Glutamatergic neuron (in vitro differentiated cells): Measurements from ENCODE around the gene ADGRB3. TPM values are rescaled to one million over a fixed set of nuclear protein-coding genes. Genes with fewer than 3 reads are reported as not detected.

ENCODE experiments used
- DNase-seq: peaks from one replicate; pipeline ENCODE4 v3.0.0; 2022
- H3K27ac Mint-ChIP-seq: one replicate; pipeline ENCODE4 v1.8.0; 2020; ENCODE audit warnings: mild to moderate bottlenecking, mixed read lengths, inconsistent platforms; ENCODE audit not compliant: unreplicated experiment
- H3K27me3 Mint-ChIP-seq: one replicate; pipeline ENCODE4 v1.8.0; 2020; ENCODE audit warnings: mild to moderate bottlenecking, moderate library complexity, mixed read lengths, inconsistent platforms; ENCODE audit not compliant: unreplicated experiment
- H3K36me3 Mint-ChIP-seq: one replicate; pipeline ENCODE4 v1.8.0; 2020; ENCODE audit warnings: mild to moderate bottlenecking, mixed read lengths, inconsistent platforms; ENCODE audit not compliant: unreplicated experiment
- H3K4me1 Mint-ChIP-seq: one replicate; pipeline ENCODE4 v1.8.0; 2020; ENCODE audit warnings: mild to moderate bottlenecking, low read depth, mixed read lengths, inconsistent platforms; ENCODE audit not compliant: unreplicated experiment
- H3K4me3 Mint-ChIP-seq: one replicate; pipeline ENCODE4 v1.8.0; 2020; ENCODE audit warnings: mild to moderate bottlenecking, mixed read lengths, inconsistent platforms; ENCODE audit not compliant: unreplicated experiment
- H3K9me3 Mint-ChIP-seq: one replicate; pipeline ENCODE4 v1.8.0; 2020; ENCODE audit warnings: mild to moderate bottlenecking, moderate library complexity, mixed read lengths, inconsistent platforms; ENCODE audit not compliant: unreplicated experiment
- CTCF ChIP-seq: fragments of 200-600 bp; sonication (generic); IDR thresholded peaks from one replicate; pipeline ENCODE4 v1.5.0; 2021; ENCODE audit not compliant: partially characterized antibody, unreplicated experiment
- long read RNA-seq: library from polyadenylated mRNA; unstranded; transcript quantifications from one replicate; pipeline ENCODE4 v2.0.0, GENCODE V29; 2020; ENCODE audit not compliant: unreplicated experiment
- total RNA-seq: library from RNA; stranded (reverse); fragmentation: NEBNext Ultra II Directional; extraction: Animal tissue kit (Norgen Biotek cat#: 25700); gene quantifications from one replicate; pipeline ENCODE4 v1.2.1, GENCODE V29; 2021; ENCODE audit not compliant: unreplicated experiment

Gene ADGRB3
- total RNA-seq = 7.3 TPM
- long read RNA-seq, partial matches to known transcripts = 0 of 1 reads
- long read RNA-seq, other reads (novel, unspliced or antisense) = 1 of 1 reads

- Mint-ChIP-seq H3K27me3 (peaks cover 14% of the 10 kb centered on the region), H3K4me3 (peak within 1 kb of the TSS; percentile 99), H3K36me3 (no peaks in the 10 kb centered on the region), H3K4me1 (peaks cover 29% of the 10 kb centered on the region), H3K9me3 (peaks cover 12% of the 10 kb centered on the region), H3K27ac (peak within 1 kb of the TSS; percentile 96)
- peak; percentile 16 for TF ChIP-seq CTCF
- peak; percentile 95 for DNase-seq
These were observed at the start of gene ADGRB3 for GRCh38 chr6:68634726-68635411. TSS of gene ADGRB3 (plus strand) at chr6:68635282. CDS start at chr6:68638676, 3,394 bp downstream.

GRCh38 chr6:68593558-68593957, 41.5 kb upstream of the ADGRB3 start:
- Mint-ChIP-seq H3K27ac (no peak overlapping the region), H3K4me1 (no peaks in the 10 kb centered on the region), H3K9me3 (peaks cover 2% of the 10 kb centered on the region), H3K4me3 (no peak overlapping the region), H3K36me3 (peaks cover 20% of the 10 kb centered on the region), H3K27me3 (no peaks in the 10 kb centered on the region)
- DNase-seq = no peak
- no peak for TF ChIP-seq CTCF

- Mint-ChIP-seq H3K4me3 (no peak overlapping the region), H3K27ac (no peak overlapping the region), H3K36me3 (no peaks in the 10 kb centered on the region), H3K4me1 (no peaks in the 10 kb centered on the region), H3K9me3 (no peaks in the 10 kb centered on the region), H3K27me3 (no peaks in the 10 kb centered on the region)
- DNase-seq = no peak
- no peak for TF ChIP-seq CTCF
These were observed 37.4 kb upstream of the ADGRB3 start for GRCh38 chr6:68597642-68598041.

- Mint-ChIP-seq H3K4me3 (no peak overlapping the region), H3K9me3 (no peaks in the 10 kb centered on the region), H3K27me3 (no peaks in the 10 kb centered on the region), H3K4me1 (no peaks in the 10 kb centered on the region), H3K27ac (no peak overlapping the region), H3K36me3 (no peaks in the 10 kb centered on the region)
- no peak for TF ChIP-seq CTCF
- DNase-seq = no peak
These were observed 19.1 kb upstream of the ADGRB3 start for GRCh38 chr6:68615938-68616337.

- Mint-ChIP-seq H3K4me1 (no peaks in the 10 kb centered on the region), H3K36me3 (no peaks in the 10 kb centered on the region), H3K9me3 (no peaks in the 10 kb centered on the region), H3K4me3 (no peak overlapping the region), H3K27me3 (no peaks in the 10 kb centered on the region), H3K27ac (no peak overlapping the region)
- TF ChIP-seq CTCF = no peak
- DNase-seq = no peak
These were observed 9.1 kb upstream of the ADGRB3 start for GRCh38 chr6:68625998-68626397.
